Progenitor cell of endocrine pancreas (in vitro differentiated cells): Measurements from ENCODE around the gene PRPF31. TPM values are rescaled to one million over a fixed set of nuclear protein-coding genes. Genes with fewer than 3 reads are reported as not detected.

Source experiments
- DNase-seq: peaks from one replicate; pipeline ENCODE4 v3.0.0; 2021; ENCODE audit warnings: low spot score; ENCODE audit not compliant: unreplicated experiment
- H3K27ac Mint-ChIP-seq: 2 replicates; pipeline ENCODE4 v1.8.0; 2021; ENCODE audit warnings: mild to moderate bottlenecking, moderate library complexity, mixed read lengths
- H3K27me3 Mint-ChIP-seq: 2 replicates; pipeline ENCODE4 v1.8.0; 2021; ENCODE audit warnings: mixed read lengths
- H3K36me3 Mint-ChIP-seq: 2 replicates; pipeline ENCODE4 v1.8.0; 2022; ENCODE audit warnings: mixed read lengths; ENCODE audit not compliant: insufficient read depth
- H3K4me1 Mint-ChIP-seq: 2 replicates; pipeline ENCODE4 v1.8.0; 2021; ENCODE audit warnings: low read depth, mixed read lengths
- H3K4me3 Mint-ChIP-seq: 2 replicates; pipeline ENCODE4 v1.8.0; 2021; ENCODE audit warnings: low read depth, mild to moderate bottlenecking, moderate library complexity, mixed read lengths
- H3K9me3 Mint-ChIP-seq: 2 replicates; pipeline ENCODE4 v1.8.0; 2021; ENCODE audit warnings: low read depth, mixed read lengths
- total RNA-seq: library from RNA; stranded (reverse); gene quantifications from 2 replicates; pipeline ENCODE4 v1.2.1, GENCODE V29; 2021
- TF ChIP-seq, protein P1 (sequence below): fragments of 200-600 bp; sonication (generic); IDR thresholded peaks from one replicate; pipeline ENCODE4 v1.5.0; 2021; ENCODE audit warnings: antibody characterized with exemption, mild to moderate bottlenecking; ENCODE audit not compliant: unreplicated experiment

The PRPF31 gene
- total RNA-seq, 1 donor from 2014 or later = 71.3 TPM

DNA sequence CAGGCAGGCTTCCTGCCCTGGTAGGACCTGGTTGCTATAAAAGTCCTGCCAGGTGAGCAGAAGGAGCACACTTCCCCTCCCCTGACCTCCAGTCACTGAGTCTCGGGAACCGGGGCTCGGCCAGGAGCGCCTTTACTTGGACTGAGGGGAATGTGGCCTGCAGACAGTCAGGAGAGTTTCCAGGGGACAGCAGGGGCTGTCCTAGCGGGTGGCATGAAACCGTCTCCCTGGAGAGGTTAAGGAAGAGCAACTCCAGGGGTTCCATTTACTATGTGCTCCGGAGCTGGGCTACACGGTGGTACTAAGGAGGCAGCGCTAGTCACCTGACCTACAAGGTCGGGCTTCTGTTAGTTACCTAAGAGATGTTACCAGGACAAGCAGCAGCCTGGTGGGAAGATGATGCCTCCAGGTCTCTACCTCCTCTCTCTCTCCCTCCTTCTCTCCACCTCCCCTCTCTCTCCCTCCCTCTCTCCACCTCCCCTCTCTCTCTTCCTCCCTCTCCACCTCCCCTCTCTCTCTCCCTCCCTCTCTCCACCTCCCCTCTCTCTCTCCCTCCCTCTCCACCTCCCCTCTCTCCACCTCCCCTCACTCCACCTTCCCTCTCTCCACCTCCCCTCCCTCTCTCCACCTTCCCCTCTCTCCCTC is 17.9 kb downstream of the PRPF31 start:
- H3K9me3 Mint-ChIP-seq = no peaks in the 10 kb centered on the region
- H3K4me1 Mint-ChIP-seq = peaks cover 9% of the 10 kb centered on the region
- TF ChIP-seq, protein P1, sequence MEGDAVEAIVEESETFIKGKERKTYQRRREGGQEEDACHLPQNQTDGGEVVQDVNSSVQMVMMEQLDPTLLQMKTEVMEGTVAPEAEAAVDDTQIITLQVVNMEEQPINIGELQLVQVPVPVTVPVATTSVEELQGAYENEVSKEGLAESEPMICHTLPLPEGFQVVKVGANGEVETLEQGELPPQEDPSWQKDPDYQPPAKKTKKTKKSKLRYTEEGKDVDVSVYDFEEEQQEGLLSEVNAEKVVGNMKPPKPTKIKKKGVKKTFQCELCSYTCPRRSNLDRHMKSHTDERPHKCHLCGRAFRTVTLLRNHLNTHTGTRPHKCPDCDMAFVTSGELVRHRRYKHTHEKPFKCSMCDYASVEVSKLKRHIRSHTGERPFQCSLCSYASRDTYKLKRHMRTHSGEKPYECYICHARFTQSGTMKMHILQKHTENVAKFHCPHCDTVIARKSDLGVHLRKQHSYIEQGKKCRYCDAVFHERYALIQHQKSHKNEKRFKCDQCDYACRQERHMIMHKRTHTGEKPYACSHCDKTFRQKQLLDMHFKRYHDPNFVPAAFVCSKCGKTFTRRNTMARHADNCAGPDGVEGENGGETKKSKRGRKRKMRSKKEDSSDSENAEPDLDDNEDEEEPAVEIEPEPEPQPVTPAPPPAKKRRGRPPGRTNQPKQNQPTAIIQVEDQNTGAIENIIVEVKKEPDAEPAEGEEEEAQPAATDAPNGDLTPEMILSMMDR = no peak
- H3K27me3 Mint-ChIP-seq = no peaks in the 10 kb centered on the region
- peak; percentile 38 for DNase-seq
- H3K4me3 Mint-ChIP-seq = no peak overlapping the region
- H3K27ac Mint-ChIP-seq = no peak overlapping the region
- no peaks in the 10 kb centered on the region for H3K36me3 Mint-ChIP-seq

DNA sequence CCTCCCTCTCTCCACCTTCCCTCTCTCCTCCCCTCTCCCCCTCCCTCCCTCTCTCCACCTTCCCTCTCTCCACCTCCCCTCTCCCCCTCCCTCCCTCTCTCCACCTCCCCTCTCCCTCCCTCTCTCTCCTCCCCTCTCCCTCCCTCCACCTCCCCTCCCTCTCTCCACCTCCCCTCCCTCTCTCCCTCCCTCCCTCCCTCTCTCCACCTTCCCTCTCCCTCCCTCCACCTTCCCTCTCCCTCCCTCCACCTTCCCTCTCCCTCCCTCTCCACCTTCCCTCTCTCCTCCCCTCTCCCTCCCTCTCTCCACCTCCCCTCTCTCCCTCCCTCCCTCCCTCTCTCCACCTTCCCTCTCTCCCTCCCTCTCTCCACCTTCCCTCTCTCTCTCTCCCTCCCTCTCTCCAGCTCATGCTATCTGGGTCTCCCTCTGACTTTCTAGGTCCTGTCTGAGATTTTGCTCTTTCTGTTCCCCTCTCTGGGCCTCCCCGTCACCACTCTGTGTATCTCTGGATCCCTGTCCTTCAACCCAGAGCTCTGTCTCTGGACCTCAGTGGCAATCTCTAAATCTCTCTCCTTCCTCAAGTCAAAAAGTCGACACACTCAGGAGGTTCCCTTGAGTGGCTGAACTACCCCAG is 18.5 kb downstream of the PRPF31 start:
- TF ChIP-seq, protein P1 = no peak
- no peak for DNase-seq
- H3K27me3 Mint-ChIP-seq = no peaks in the 10 kb centered on the region
- no peak overlapping the region for H3K4me3 Mint-ChIP-seq
- H3K4me1 Mint-ChIP-seq = peaks cover 14% of the 10 kb centered on the region
- no peak overlapping the region for H3K27ac Mint-ChIP-seq
- no peaks in the 10 kb centered on the region for H3K9me3 Mint-ChIP-seq
- H3K36me3 Mint-ChIP-seq = peaks cover under 1% of the 10 kb centered on the region

DNA sequence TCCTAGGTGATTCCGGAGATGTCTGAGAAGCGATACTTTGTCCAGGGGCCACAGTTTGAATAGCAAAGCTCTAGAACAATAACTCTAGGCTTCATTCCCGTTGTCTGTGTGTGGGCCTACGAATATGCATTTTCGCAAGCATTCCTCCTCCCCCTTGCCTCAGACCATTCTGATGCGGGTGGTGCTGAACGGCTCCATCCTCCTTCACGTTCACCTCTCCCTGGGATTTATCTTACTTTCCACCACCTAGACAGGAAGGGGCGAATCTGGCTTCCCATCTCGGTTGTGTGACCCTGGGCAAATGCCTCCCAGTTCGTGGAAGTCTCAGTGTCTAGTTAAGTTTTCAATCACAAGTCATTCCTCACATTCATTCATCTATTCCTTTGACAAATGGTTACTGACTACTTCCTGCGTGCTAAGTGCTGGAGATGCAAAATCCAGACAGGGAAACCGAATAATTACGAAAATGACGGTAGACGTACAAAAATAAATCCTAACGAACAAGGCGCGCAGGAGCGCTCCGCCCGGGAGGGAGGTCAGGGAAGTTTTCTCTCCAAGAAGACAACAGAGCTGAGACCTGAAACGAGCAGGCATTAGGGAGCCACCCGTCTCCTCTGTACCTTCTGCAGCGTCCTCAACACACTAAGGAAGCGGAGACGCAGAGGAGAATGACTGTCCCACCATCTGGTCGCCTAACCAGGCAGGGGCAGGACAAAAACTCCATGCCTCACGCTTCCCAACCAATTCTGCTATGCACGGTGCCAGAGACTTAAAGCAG is 20.7 kb downstream of the PRPF31 start:
- DNase-seq = no peak
- Mint-ChIP-seq H3K27ac (peak overlapping the region; percentile 94), H3K4me1 (peaks cover 18% of the 10 kb centered on the region), H3K27me3 (no peaks in the 10 kb centered on the region), H3K9me3 (no peaks in the 10 kb centered on the region), H3K4me3 (peak overlapping the region; percentile 87), H3K36me3 (peaks cover 3% of the 10 kb centered on the region)
- TF ChIP-seq, protein P1 = no peak

DNA sequence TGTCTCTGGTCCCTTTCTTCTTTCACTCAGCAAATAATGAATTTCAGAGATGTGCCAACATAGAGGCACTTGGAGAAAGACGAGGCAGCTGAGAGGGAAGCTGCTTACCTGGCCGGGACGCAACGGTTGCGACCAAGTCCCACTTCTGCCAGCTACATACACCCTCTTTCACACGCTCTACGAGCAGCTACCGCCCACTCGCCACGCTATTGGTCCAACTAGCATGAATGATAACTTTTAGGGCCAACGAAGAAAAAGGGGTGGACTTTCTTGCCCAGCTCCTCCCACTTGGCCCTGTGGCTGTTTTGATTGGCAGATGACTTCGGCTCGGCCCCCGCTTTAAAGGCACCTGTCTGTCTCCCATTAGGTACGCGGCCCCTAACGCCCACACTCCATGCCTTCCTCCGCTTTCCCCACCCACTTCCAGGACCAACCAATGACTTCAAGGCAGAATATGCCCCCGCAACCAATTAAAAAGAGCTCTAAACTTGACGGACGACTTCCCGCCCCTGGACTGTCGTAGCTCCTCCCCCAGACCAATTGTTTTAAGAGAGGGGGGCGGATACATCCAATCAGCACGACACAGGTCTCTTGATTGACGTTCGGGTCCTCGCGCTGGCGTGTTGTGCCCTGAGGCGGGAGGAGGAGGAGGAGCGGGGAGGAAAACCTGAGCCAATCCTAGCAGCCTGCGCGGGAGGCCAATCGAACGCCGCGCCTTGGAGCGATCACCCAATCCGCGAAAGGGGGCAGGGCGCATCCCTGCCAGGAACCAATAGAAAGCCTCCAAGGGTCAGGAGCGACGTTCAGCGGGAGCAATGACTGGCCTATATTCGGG is 21.5 kb downstream of the PRPF31 start:
- H3K36me3 Mint-ChIP-seq = peaks cover 3% of the 10 kb centered on the region
- TF ChIP-seq, protein P1 = no peak
- H3K27ac Mint-ChIP-seq = peak overlapping the region; percentile 94
- peaks cover 18% of the 10 kb centered on the region for H3K4me1 Mint-ChIP-seq
- no peaks in the 10 kb centered on the region for H3K9me3 Mint-ChIP-seq
- H3K4me3 Mint-ChIP-seq = peak overlapping the region; percentile 87
- DNase-seq = peak; percentile 99
- H3K27me3 Mint-ChIP-seq = no peaks in the 10 kb centered on the region
